MCF 10A (cell line): Measurements from ENCODE around the gene C6. TPM values are rescaled to one million over a fixed set of nuclear protein-coding genes. Genes with fewer than 3 reads are reported as not detected.
"Not testable (repeated sequence)": the region's sequence is repeated elsewhere in the genome, so short reads cannot be mapped to it uniquely, and the experiment has no call there.

Experiments used
- BruUV-seq: library from RNA; stranded (reverse); fragments of 400-500 nt; replicated peaks from 2 replicates; lab custom pipeline; 2021; lab: Mats Ljungman, UMichigan
- CTCF ChIA-PET: fragments of 300-600 bp; sonication (Branson Sonifier 250); formaldehyde crosslinking; extraction: SDS; loops from one replicate; lab custom pipeline; 2021; ENCODE audit warnings: antibody characterized with exemption, inconsistent platforms; lab: Yijun Ruan, JAX
- POLR2A ChIA-PET: fragments of 300-600, 350-650 bp; sonication (Branson Sonifier 250); formaldehyde crosslinking; extraction: SDS; loops from one replicate; lab custom pipeline; 2020; ENCODE audit warnings: antibody characterized with exemption, inconsistent platforms; lab: Yijun Ruan, JAX
- DNase-seq: peaks from one replicate; pipeline ENCODE4 v3.0.0-alpha.2; 2018; ENCODE audit not compliant: unreplicated experiment
- H3K27ac Mint-ChIP-seq: one replicate; pipeline ENCODE4 v1.8.0; 2022; ENCODE audit warnings: mild to moderate bottlenecking, low read depth, mixed read lengths; ENCODE audit not compliant: unreplicated experiment
- H3K27me3 Mint-ChIP-seq: one replicate; pipeline ENCODE4 v1.8.0; 2022; ENCODE audit warnings: mixed read lengths; ENCODE audit not compliant: insufficient read depth, unreplicated experiment
- H3K36me3 Mint-ChIP-seq: one replicate; pipeline ENCODE4 v1.8.0; 2022; ENCODE audit warnings: mild to moderate bottlenecking, moderate library complexity, mixed read lengths; ENCODE audit not compliant: insufficient read depth, unreplicated experiment
- H3K4me1 Mint-ChIP-seq: one replicate; pipeline ENCODE4 v1.8.0; 2022; ENCODE audit warnings: mixed read lengths; ENCODE audit not compliant: insufficient read depth, unreplicated experiment
- H3K4me3 Mint-ChIP-seq: one replicate; pipeline ENCODE4 v1.8.0; 2022; ENCODE audit warnings: mild to moderate bottlenecking, moderate library complexity, mixed read lengths; ENCODE audit not compliant: unreplicated experiment
- H3K9me3 Mint-ChIP-seq: one replicate; pipeline ENCODE4 v1.8.0; 2022; ENCODE audit warnings: mixed read lengths; ENCODE audit not compliant: unreplicated experiment
- CTCF ChIP-seq: fragments of 200-600 bp; IDR thresholded peaks from one replicate; pipeline ENCODE4 v1.8.0; 2022; ENCODE audit warnings: antibody characterized with exemption, mild to moderate bottlenecking; ENCODE audit not compliant: unreplicated experiment
- intact Hi-C: fragments of 100-400 bp; cut with micrococcal nuclease; formaldehyde crosslinking; loops from 2 replicates; pipeline ENCODE4 v1.14.1; 2022
- total RNA-seq: library from RNA; stranded (reverse); gene quantifications from 2 replicates; pipeline ENCODE4 v1.2.3, GENCODE V29; 2022

The C6 gene
- total RNA-seq, 1 experiment from 2014 or later: not detected

- no peak overlapping the region for H3K4me3 Mint-ChIP-seq
- ChIA-PET POLR2A (no interaction called here), CTCF (no interaction called here)
- BruUV-seq: no TSS peak
- intact Hi-C loops: no loop called here
- H3K9me3 Mint-ChIP-seq: no peaks in the 10 kb centered on the region
- no peak for DNase-seq
- no peaks in the 10 kb centered on the region for H3K4me1 Mint-ChIP-seq
- H3K36me3 Mint-ChIP-seq: no peaks in the 10 kb centered on the region
- H3K27ac Mint-ChIP-seq: no peak overlapping the region
- no peak for TF ChIP-seq CTCF
- peaks cover 4% of the 10 kb centered on the region for H3K27me3 Mint-ChIP-seq
These were observed 397 bp downstream of the C6 start for GRCh38 chr5:41212935-41213334.

DNA sequence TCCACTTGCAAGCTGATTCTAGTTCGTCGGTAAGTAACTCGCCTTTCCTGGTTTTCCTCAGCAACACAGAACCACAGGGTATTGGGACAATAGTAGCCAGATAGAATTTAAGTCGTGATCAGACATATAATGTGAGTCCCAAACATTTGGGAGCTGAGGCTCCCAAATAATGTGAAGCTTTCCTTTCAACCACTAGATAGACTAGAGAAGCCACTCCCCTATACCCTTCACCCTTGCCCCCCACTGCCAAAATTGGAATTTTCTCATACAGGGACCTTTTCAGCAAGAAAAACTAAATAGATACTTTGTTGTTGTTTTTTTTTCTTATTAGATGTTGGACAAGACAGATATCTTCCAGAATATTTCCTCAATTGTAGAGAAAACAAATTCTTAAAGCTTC is 1.9 kb downstream of the C6 start:
- H3K27ac Mint-ChIP-seq: no peak overlapping the region
- intact Hi-C loops: no loop called here
- H3K4me1 Mint-ChIP-seq: no peaks in the 10 kb centered on the region
- no TSS peak for BruUV-seq
- no peak overlapping the region for H3K4me3 Mint-ChIP-seq
- DNase-seq: no peak
- no peaks in the 10 kb centered on the region for H3K36me3 Mint-ChIP-seq
- H3K9me3 Mint-ChIP-seq: no peaks in the 10 kb centered on the region
- ChIA-PET CTCF (interaction anchor here (0.5 to 1.1 kb wide), 3 partner anchors 29 to 307 kb away, joined by 3 to 5 read pairs (median 4); no protein-coding TSS in a partner anchor), POLR2A (no interaction called here)
- H3K27me3 Mint-ChIP-seq: peaks cover 8% of the 10 kb centered on the region
- no peak for TF ChIP-seq CTCF

DNA sequence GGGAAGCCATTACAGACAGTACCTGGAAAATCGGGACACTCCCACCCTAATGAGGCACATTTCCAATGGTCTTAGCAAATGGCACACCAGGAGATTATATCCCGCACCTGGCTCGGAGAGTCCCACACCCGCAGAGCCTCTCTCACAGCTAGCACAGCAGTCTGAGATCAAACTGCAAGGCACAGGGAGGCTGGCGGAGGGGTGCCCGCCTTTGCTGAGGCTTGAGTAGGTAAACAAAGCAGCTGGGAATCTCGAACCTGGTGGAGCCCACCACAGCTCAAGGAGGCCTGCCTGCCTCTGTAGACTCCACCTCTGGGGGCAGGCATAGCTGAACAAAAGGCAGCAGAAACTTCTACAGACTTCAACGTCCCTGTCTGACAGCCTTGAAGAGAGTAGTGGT is 7.9 kb downstream of the C6 start:
- H3K27ac Mint-ChIP-seq, BruUV-seq: not testable (repeated sequence)

GRCh38 chr5:41203033-41203432 is 10.3 kb downstream of the C6 start:
- Mint-ChIP-seq H3K4me3 (no peak overlapping the region), H3K4me1 (no peaks in the 10 kb centered on the region), H3K9me3 (no peaks in the 10 kb centered on the region), H3K36me3 (no peaks in the 10 kb centered on the region), H3K27ac (no peak overlapping the region), H3K27me3 (peaks cover 5% of the 10 kb centered on the region)
- DNase-seq: no peak
- ChIA-PET POLR2A (interaction anchor here (2.0 kb wide), 1 partner anchor 14 kb away, joined by 4 read pairs; no protein-coding TSS in a partner anchor), CTCF (interaction anchor here (1.5 kb wide), 1 partner anchor 298 kb away, joined by 3 read pairs; no protein-coding TSS in a partner anchor)
- TF ChIP-seq CTCF: no peak
- intact Hi-C loops: no loop called here
- BruUV-seq: no TSS peak

More for the DNA sequence above, 7.9 kb downstream of the C6 start:
- CTCF ChIA-PET: interaction anchor here (0.7 kb wide), 1 partner anchor 350 kb away, joined by 4 read pairs; no protein-coding TSS in a partner anchor
- H3K4me1 Mint-ChIP-seq, H3K36me3 Mint-ChIP-seq, DNase-seq, H3K9me3 Mint-ChIP-seq, POLR2A ChIA-PET, H3K27me3 Mint-ChIP-seq, intact Hi-C loops, H3K4me3 Mint-ChIP-seq: not testable (repeated sequence)
